A673 (cell line): ENCODE measurements around the gene YEATS4. TPM values are rescaled to one million over a fixed set of nuclear protein-coding genes. Genes with fewer than 3 reads are reported as not detected.

Experiments used
- BruUV-seq: library from RNA; stranded (reverse); fragments of 400-500 nt; replicated peaks from 2 replicates; lab custom pipeline; 2021; lab: Mats Ljungman, UMichigan
- CTCF ChIA-PET: fragments of 300-600 bp; sonication (Branson Sonifier 250); formaldehyde crosslinking; loops from one replicate; lab custom pipeline; 2022; ENCODE audit warnings: antibody characterized with exemption; lab: Charles Lee
- POLR2A ChIA-PET: fragments of 300-600 bp; sonication (Branson Sonifier 250); formaldehyde crosslinking; loops from one replicate; lab custom pipeline; 2022; ENCODE audit warnings: antibody characterized with exemption; ENCODE audit not compliant: low non-redundant PET; lab: Charles Lee
- DNase-seq: peaks from one replicate; pipeline ENCODE4 v3.0.0-alpha.2; 2015; ENCODE audit warnings: low spot score
- H3K27ac ChIP-seq: fragments of 200-600 bp; sonication (generic); 2 replicates; pipeline ENCODE4 v1.5.1; 2016; ENCODE audit warnings: mixed run types, low read depth, mild to moderate bottlenecking, mixed read lengths, antibody characterized with exemption, low read length; ENCODE audit not compliant: poor library complexity, severe bottlenecking
- H3K27me3 ChIP-seq: fragments of 200-600 bp; sonication (generic); replicated peaks from 2 replicates; pipeline ENCODE4 v1.6.1; 2017; ENCODE audit warnings: mixed run types, low read depth, mild to moderate bottlenecking, mixed read lengths, antibody characterized with exemption, low read length; ENCODE audit not compliant: insufficient read depth, poor library complexity
- H3K36me3 ChIP-seq: fragments of 200-600 bp; sonication (generic); 2 replicates; pipeline ENCODE4 v1.6.1; 2016; ENCODE audit warnings: mixed run types, mild to moderate bottlenecking, mixed read lengths, antibody characterized with exemption, low read length; ENCODE audit not compliant: insufficient read depth, poor library complexity, severe bottlenecking
- H3K4me1 ChIP-seq: fragments of 200-600 bp; sonication (generic); 2 replicates; pipeline ENCODE4 v1.6.1; 2017; ENCODE audit warnings: mixed run types, mild to moderate bottlenecking, mixed read lengths, antibody characterized with exemption, low read length; ENCODE audit not compliant: insufficient read depth, poor library complexity, severe bottlenecking
- H3K4me3 ChIP-seq: fragments of 200-600 bp; sonication (generic); 2 replicates; pipeline ENCODE4 v1.5.1; 2016; ENCODE audit warnings: low read depth, mixed run types, mild to moderate bottlenecking, mixed read lengths, low read length; ENCODE audit not compliant: poor library complexity, severe bottlenecking
- H3K9me3 ChIP-seq: fragments of 200-600 bp; sonication (generic); 2 replicates; pipeline ENCODE4 v1.6.1; 2016; ENCODE audit warnings: mixed run types, low read depth, mild to moderate bottlenecking, mixed read lengths, antibody characterized with exemption, low read length; ENCODE audit not compliant: poor library complexity, severe bottlenecking
- EZH2 ChIP-seq: fragments of 200-600 bp; sonication (generic); IDR thresholded peaks from 2 replicates; pipeline ENCODE4 v1.6.1; 2017; ENCODE audit warnings: borderline replicate concordance, low read depth, mild to moderate bottlenecking, mixed read lengths, antibody characterized with exemption, low read length; ENCODE audit not compliant: poor library complexity, severe bottlenecking
- intact Hi-C: fragments of 100-400 bp; cut with micrococcal nuclease; formaldehyde crosslinking; loops from one replicate; pipeline ENCODE4 v1.10.0; 2022; ENCODE audit not compliant: unreplicated experiment
- total RNA-seq: library from RNA; stranded (reverse); gene quantifications from 2 replicates; pipeline ENCODE4 v1.2.3, GENCODE V29; 2021
- TF ChIP-seq, protein P1 (sequence below): fragments of 300-800, 200-600 bp; sonication (generic); conservative IDR thresholded peaks from 2 replicates; pipeline ENCODE4 v1.5.1; 2017; ENCODE audit warnings: low read depth, mild to moderate bottlenecking, antibody characterized with exemption, low read length, moderate library complexity, mixed read lengths

YEATS4 gene
- total RNA-seq, 1 experiment from 2014 or later: 43.7 TPM

DNA sequence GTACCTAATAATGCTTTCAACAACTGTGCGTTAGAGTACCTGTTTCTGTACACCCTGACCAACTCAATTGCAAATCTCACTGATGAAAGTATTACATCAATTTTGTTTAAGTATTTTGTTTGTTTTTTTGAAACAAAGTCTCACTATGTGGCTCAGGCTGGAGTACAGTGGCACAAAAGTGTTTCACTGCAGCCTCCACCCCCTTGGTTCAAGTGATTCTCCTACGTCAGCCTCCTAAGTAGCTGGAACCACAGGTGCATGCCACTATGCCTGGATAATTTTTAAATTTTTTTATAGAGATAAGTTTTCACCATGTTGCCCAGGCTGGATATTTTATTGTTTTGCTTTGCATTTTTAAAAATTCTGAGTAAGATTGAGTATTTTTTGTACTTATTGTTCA lies 46.7 kb downstream of the YEATS4 start:
- POLR2A ChIA-PET: no interaction called here
- CTCF ChIA-PET: no interaction called here
- TF ChIP-seq EZH2: no peak
- TF ChIP-seq, protein P1, sequence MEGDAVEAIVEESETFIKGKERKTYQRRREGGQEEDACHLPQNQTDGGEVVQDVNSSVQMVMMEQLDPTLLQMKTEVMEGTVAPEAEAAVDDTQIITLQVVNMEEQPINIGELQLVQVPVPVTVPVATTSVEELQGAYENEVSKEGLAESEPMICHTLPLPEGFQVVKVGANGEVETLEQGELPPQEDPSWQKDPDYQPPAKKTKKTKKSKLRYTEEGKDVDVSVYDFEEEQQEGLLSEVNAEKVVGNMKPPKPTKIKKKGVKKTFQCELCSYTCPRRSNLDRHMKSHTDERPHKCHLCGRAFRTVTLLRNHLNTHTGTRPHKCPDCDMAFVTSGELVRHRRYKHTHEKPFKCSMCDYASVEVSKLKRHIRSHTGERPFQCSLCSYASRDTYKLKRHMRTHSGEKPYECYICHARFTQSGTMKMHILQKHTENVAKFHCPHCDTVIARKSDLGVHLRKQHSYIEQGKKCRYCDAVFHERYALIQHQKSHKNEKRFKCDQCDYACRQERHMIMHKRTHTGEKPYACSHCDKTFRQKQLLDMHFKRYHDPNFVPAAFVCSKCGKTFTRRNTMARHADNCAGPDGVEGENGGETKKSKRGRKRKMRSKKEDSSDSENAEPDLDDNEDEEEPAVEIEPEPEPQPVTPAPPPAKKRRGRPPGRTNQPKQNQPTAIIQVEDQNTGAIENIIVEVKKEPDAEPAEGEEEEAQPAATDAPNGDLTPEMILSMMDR: no peak
- Histone ChIP-seq H3K27me3 (no peaks in the 10 kb centered on the region), H3K4me3 (no peak overlapping the region), H3K36me3 (no peaks in the 10 kb centered on the region), H3K9me3 (no peaks in the 10 kb centered on the region), H3K4me1 (no peaks in the 10 kb centered on the region), H3K27ac (no peak overlapping the region)
- intact Hi-C loops: no loop called here
- no TSS peak for BruUV-seq
- DNase-seq: no peak

DNA sequence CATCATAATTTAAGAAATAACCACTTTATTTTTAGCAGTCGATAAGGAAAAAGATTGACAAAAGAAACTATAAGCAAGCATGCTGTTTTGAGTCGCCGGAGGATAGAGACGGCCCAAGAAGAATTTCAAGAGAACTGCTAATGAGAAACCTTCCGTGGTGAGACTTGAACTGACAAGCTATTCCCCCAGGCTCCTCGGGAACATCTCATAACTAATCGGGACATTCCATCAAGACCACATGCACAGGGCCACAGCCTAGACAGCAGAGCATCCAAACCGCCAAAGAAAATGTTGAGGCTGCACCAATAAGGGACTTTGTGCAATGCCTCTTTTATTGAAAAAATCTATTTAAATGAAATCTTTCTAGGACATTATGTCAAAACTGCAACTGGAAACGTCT lies 51.0 kb downstream of the YEATS4 start:
- no peak for TF ChIP-seq EZH2
- TF ChIP-seq, protein P1: no peak
- no peak for DNase-seq
- ChIA-PET POLR2A (no interaction called here), CTCF (no interaction called here)
- Histone ChIP-seq H3K27ac (no peak overlapping the region), H3K27me3 (no peaks in the 10 kb centered on the region), H3K36me3 (no peaks in the 10 kb centered on the region), H3K4me3 (no peak overlapping the region), H3K4me1 (no peaks in the 10 kb centered on the region), H3K9me3 (no peaks in the 10 kb centered on the region)
- intact Hi-C loops: no loop called here
- BruUV-seq: no TSS peak

DNA sequence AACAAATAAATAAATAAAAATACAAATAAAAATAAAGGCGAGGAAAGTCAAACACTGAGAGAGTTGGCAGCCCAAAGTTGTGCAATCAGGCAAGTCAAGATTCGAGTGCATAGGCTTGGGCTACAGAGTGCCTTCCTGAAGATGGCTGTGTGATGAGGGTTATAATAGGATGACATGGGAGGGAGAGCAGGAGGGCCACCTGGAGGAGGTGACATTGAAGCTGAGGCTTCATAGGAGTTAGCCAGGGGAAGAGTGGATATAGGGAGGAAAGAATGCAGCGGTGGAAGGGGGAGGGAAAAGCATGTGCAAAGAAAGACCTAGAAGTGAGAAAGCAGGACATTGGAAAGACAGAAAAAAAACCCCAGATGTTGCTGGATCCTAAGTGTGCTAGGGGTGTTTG lies 53.1 kb downstream of the YEATS4 start:
- Histone ChIP-seq H3K4me3 (no peak overlapping the region), H3K27ac (no peak overlapping the region), H3K27me3 (no peaks in the 10 kb centered on the region), H3K36me3 (no peaks in the 10 kb centered on the region), H3K4me1 (peaks cover 7% of the 10 kb centered on the region), H3K9me3 (no peaks in the 10 kb centered on the region)
- intact Hi-C loops: no loop called here
- ChIA-PET POLR2A (no interaction called here), CTCF (no interaction called here)
- no peak for DNase-seq
- BruUV-seq: no TSS peak
- no peak for TF ChIP-seq EZH2
- TF ChIP-seq, protein P1: no peak
